HEK293 (cell line): ENCODE data around the gene SEC11A.
"Not testable (repeated sequence)": the region's sequence is repeated elsewhere in the genome, so short reads cannot be mapped to it uniquely, and the experiment has no call there.

Experiments
- CTCF ChIA-PET: fragments of 350-600 bp; formaldehyde crosslinking; extraction: SDS; loops from one replicate; lab custom pipeline; 2021; ENCODE audit warnings: antibody characterized with exemption; lab: Yijun Ruan, JAX
- POLR2A ChIA-PET: fragments of 300-600 bp; formaldehyde crosslinking; extraction: SDS; loops from one replicate; lab custom pipeline; 2020; ENCODE audit warnings: antibody characterized with exemption, inconsistent platforms; lab: Yijun Ruan, JAX
- H3K27ac ChIP-seq: fragments of 200-500 bp; sonication (Bioruptor generic); 2 replicates; pipeline ENCODE4 v1.5.1; 2014; ENCODE audit warnings: low read depth, low read length, control low read depth, inconsistent platforms; ENCODE audit errors: extremely low read depth
- H3K36me3 ChIP-seq, 2 experiments: fragments of 200-500 bp in 1 of 2; sonication (Bioruptor generic) in 1 of 2; 1 replicate in 1 of 2; 2 replicates in 1 of 2; pipeline ENCODE4 v1.5.1; 2014 to 2017; ENCODE audit warnings: inconsistent platforms in 2 of 2, low read length in 2 of 2; ENCODE audit not compliant: control insufficient read depth in 2 of 2, insufficient read depth in 1 of 2
- H3K4me1 ChIP-seq: fragments of 200-500 bp; sonication (Bioruptor generic); 2 replicates; pipeline ENCODE4 v1.5.1; 2014; ENCODE audit warnings: mild to moderate bottlenecking, low read length, inconsistent platforms; ENCODE audit not compliant: control insufficient read depth, insufficient read depth
- H3K4me3 ChIP-seq: 2 replicates; pipeline ENCODE4 v1.5.1; 2011; ENCODE audit warnings: low read depth, mild to moderate bottlenecking, control low read depth, low read length, moderate library complexity
- H3K9me3 ChIP-seq: fragments of 200-500 bp; sonication (Bioruptor generic); 2 replicates; pipeline ENCODE4 v1.5.1; 2014; ENCODE audit warnings: low read depth, low read length, inconsistent platforms; ENCODE audit not compliant: control insufficient read depth, insufficient read depth
- IKZF3 ChIP-seq: fragments of 450-650 bp; IDR thresholded peaks from 2 replicates; pipeline ENCODE4 v1.5.0; 2018; ENCODE audit warnings: missing biosample characterization, mild to moderate bottlenecking, missing genetic modification characterization, moderate library complexity
- REPIN1 ChIP-seq: fragments of 450-650 bp; formaldehyde crosslinking; IDR thresholded peaks from 2 replicates; pipeline ENCODE4 v1.5.1; 2017; ENCODE audit warnings: missing biosample characterization, missing genetic modification characterization, low read depth
- TCF7L2 ChIP-seq: IDR thresholded peaks from 2 replicates; pipeline ENCODE4 v1.6.1; 2011; ENCODE audit warnings: low read depth, mild to moderate bottlenecking, inconsistent platforms, low read length, moderate library complexity, borderline replicate concordance
- ZBTB26 ChIP-seq: fragments of 450-650 bp; formaldehyde crosslinking; optimal IDR thresholded peaks from 2 replicates; pipeline ENCODE3; 2016; ENCODE audit warnings: missing biosample characterization, mild to moderate bottlenecking, missing genetic modification characterization
- ZBTB6 ChIP-seq: fragments of 450-650 bp; formaldehyde crosslinking; IDR thresholded peaks from 2 replicates; pipeline ENCODE4 v1.5.1; 2017; ENCODE audit warnings: missing biosample characterization, missing genetic modification characterization
- ZNF121 ChIP-seq: fragments of 450-650 bp; formaldehyde crosslinking; IDR thresholded peaks from 2 replicates; pipeline ENCODE4 v1.5.1; 2016; ENCODE audit warnings: missing biosample characterization, missing genetic modification characterization
- ZNF16 ChIP-seq: fragments of 450-650 bp; formaldehyde crosslinking; IDR thresholded peaks from 2 replicates; pipeline ENCODE4 v1.5.1; 2016; ENCODE audit warnings: low read depth, missing biosample characterization, missing genetic modification characterization
- ZNF366 ChIP-seq: fragments of 450-650 bp; formaldehyde crosslinking; conservative IDR thresholded peaks from 2 replicates; pipeline ENCODE4 v1.5.1; 2016; ENCODE audit warnings: missing biosample characterization, missing genetic modification characterization
- ZNF37A ChIP-seq: fragments of 450-650 bp; IDR thresholded peaks from 2 replicates; pipeline ENCODE4 v1.5.1; 2018; ENCODE audit warnings: missing biosample characterization, missing genetic modification characterization
- ZNF626 ChIP-seq: fragments of 450-650 bp; sonication (Bioruptor Pico); formaldehyde crosslinking; IDR thresholded peaks from 2 replicates; pipeline ENCODE4 v1.5.1; 2018; ENCODE audit warnings: missing biosample characterization, missing genetic modification characterization, inconsistent platforms
- ZNF654 ChIP-seq: fragments of 450-650 bp; formaldehyde crosslinking; IDR thresholded peaks from 2 replicates; pipeline ENCODE4 v1.5.1; 2016; ENCODE audit warnings: low read depth, missing biosample characterization, missing genetic modification characterization
- ZNF692 ChIP-seq: fragments of 450-650 bp; formaldehyde crosslinking; IDR thresholded peaks from 2 replicates; pipeline ENCODE4 v1.5.1; 2016; ENCODE audit warnings: missing biosample characterization, missing genetic modification characterization
- ZNF704 ChIP-seq: fragments of 450-650 bp; formaldehyde crosslinking; IDR thresholded peaks from 2 replicates; pipeline ENCODE4 v1.5.1; 2016; ENCODE audit warnings: missing biosample characterization, missing genetic modification characterization

SEC11A gene

GRCh38 chr15:84645496-84645895, 70.4 kb downstream of the SEC11A start (continued):
- TF ChIP-seq ZBTB26 (no peak), ZBTB6 (tag by site-specific recombination) (no peak), IKZF3 (tag by site-specific recombination) (no peak)

- TF ChIP-seq TCF7L2 (no peak), ZNF16 (tag by site-specific recombination) (no peak), ZNF37A (tag by site-specific recombination) (no peak), REPIN1 (tag by site-specific recombination) (no peak), ZNF626 (tag by site-specific recombination) (no peak), ZNF704 (tag by site-specific recombination) (no peak), ZNF692 (no peak), ZNF366 (tag by site-specific recombination) (no peak), ZNF654 (tag by site-specific recombination) (no peak), IKZF3 (tag by site-specific recombination) (no peak)
- ChIA-PET CTCF (interaction anchor here (0.5 to 1.4 kb wide), 2 partner anchors 12 to 201 kb away, joined by 4 read pairs; no protein-coding TSS in a partner anchor), POLR2A (interaction anchor here (1.0 to 3.4 kb wide), 4 partner anchors 10 to 284 kb away, joined by 3 to 22 read pairs (median 4); partner anchors contain the start of genes SEC11A, WDR73 and ZSCAN2)
- Histone ChIP-seq H3K27ac (no peak overlapping the region), H3K4me3 (no peak overlapping the region), H3K36me3 (peaks cover 75 to 96% of the 10 kb centered on the region in 2 experiments), H3K4me1 (no peaks in the 10 kb centered on the region), H3K9me3 (no peaks in the 10 kb centered on the region)
These were observed 72.1 kb downstream of the SEC11A start for GRCh38 chr15:84643838-84644237.

GRCh38 chr15:84642640-84643039, 73.3 kb downstream of the SEC11A start:
- peak; percentile 95 for TF ChIP-seq ZNF121
- TF ChIP-seq, all 188 proteins: peak for 1; not testable (repeated sequence) for 187
- H3K36me3 ChIP-seq: peaks cover 70 to 95% of the 10 kb centered on the region in 2 experiments
- POLR2A ChIA-PET: interaction anchor here (0.9 to 3.4 kb wide), 4 partner anchors 9 to 42 kb away, joined by 3 to 22 read pairs (median 7); partner anchors contain the start of genes WDR73 and ZSCAN2
- H3K4me1 ChIP-seq, H3K4me3 ChIP-seq, H3K9me3 ChIP-seq, H3K27ac ChIP-seq: not testable (repeated sequence)
- CTCF ChIA-PET: interaction anchor here (0.5 to 1.4 kb wide), 6 partner anchors 9 to 286 kb away, joined by 3 to 5 read pairs (median 4); no protein-coding TSS in a partner anchor

- H3K27ac ChIP-seq, H3K9me3 ChIP-seq, H3K4me1 ChIP-seq, H3K4me3 ChIP-seq: not testable (repeated sequence)
- ChIA-PET CTCF (interaction anchor here (0.6 kb wide), 1 partner anchor 341 kb away, joined by 4 read pairs; no protein-coding TSS in a partner anchor), POLR2A (interaction anchor here (1.4 to 3.4 kb wide), 3 partner anchors 10 to 14 kb away, joined by 4 to 22 read pairs (median 8); partner anchors contain the start of gene WDR73)
- H3K36me3 ChIP-seq: peaks cover 63 to 92% of the 10 kb centered on the region in 2 experiments
These were observed 74.1 kb downstream of the SEC11A start for GRCh38 chr15:84641871-84642270.
